Transverse colon (tissue), 3 donors: Measurements from ENCODE around the gene ADGRB2.

Experiments used
- POLR2A ChIP-seq: fragments of 450-650 bp; IDR thresholded peaks from one replicate; pipeline ENCODE4 v1.6.1; 2016; ENCODE audit warnings: antibody characterized with exemption, mild to moderate bottlenecking, moderate library complexity
- POLR2AphosphoS5 ChIP-seq, 3 donors: sonication (generic); formaldehyde crosslinking; IDR thresholded peaks; one replicate each; pipeline ENCODE4 v1.6.1; 2016; ENCODE audit warnings: antibody characterized with exemption in 3 of 3

DNA sequence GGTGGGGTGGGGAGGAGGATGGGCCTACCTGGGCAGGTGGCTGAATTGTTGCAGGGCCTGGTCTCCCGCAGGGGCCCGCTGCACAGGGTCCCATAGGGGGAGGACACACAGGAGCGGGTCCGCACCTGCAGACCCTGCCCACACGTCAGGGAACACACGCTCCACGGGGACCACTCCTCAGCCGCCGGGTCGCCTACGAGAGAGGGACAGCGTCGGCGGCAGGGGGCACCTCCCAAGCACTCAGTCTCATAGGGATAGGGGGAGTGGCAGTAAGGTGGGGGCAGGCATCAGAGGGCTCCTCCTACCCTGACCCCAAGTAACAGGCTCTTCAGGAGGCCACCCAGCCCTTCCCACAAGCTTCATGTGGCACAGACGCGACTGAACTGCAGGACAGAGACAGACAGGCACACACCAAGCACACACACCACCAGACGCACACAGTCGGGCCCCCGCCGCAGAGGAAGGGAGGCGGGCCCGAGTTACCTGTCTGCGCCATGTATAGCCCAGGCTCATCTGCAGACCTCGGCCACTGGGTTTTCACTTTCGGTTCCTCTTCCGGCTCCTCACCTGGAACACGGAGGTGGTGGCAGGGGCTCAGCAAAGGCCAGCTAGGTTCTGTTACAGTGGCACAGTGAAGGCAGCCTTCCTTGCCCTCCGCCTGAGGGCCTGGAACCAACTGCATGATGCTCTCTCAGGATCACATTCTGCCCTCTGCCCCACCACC is 19.8 kb downstream of the ADGRB2 start:
- TF ChIP-seq POLR2A (no peak), POLR2AphosphoS5 (IDR thresholded peaks at IDR 0.05) (no peak)
